Suprapubic skin (tissue), 4 donors: Measurements from ENCODE around the gene PLA2G4B.

ENCODE experiments used
- CTCF ChIP-seq, 2 donors: fragments of 200-600 bp in 1 of 2; fragments of 450-650 bp in 1 of 2; sonication (generic) in 1 of 2; IDR thresholded peaks; one replicate each; pipeline ENCODE4 v1.5.1; 2016 to 2019; ENCODE audit warnings: antibody characterized with exemption in 2 of 2, mild to moderate bottlenecking in 1 of 2, moderate library complexity in 1 of 2
- EP300 ChIP-seq: sonication (generic); formaldehyde crosslinking; IDR thresholded peaks from one replicate; pipeline ENCODE4 v1.6.1; 2017; ENCODE audit warnings: antibody characterized with exemption
- POLR2A ChIP-seq, 2 donors: fragments of 450-650 bp; IDR thresholded peaks; one replicate each; pipeline ENCODE4 v1.6.1; 2017; ENCODE audit warnings: antibody characterized with exemption in 2 of 2, mild to moderate bottlenecking in 2 of 2, moderate library complexity in 2 of 2
- POLR2AphosphoS5 ChIP-seq, 3 donors: sonication (generic); formaldehyde crosslinking; IDR thresholded peaks; one replicate each; pipeline ENCODE4 v1.6.1; 2017; ENCODE audit warnings: antibody characterized with exemption in 3 of 3

GRCh38 chr15:41804916-41805666 is 33.6 kb upstream of the PLA2G4B start:
- TF ChIP-seq CTCF (IDR thresholded peaks at IDR 0.05) (no peak), EP300 (no peak), POLR2AphosphoS5 (IDR thresholded peaks at IDR 0.05) (no peak), POLR2A (IDR thresholded peaks at IDR 0.05) (no peak)
